LHCN-M2 (cell line): ENCODE data around the gene KANK2. TPM values are rescaled to one million over a fixed set of nuclear protein-coding genes. Genes with fewer than 3 reads are reported as not detected.

Experiments used
- DNase-seq: peaks from one replicate; pipeline ENCODE4 v3.0.0-alpha.2; 2012; ENCODE audit warnings: low read depth
- total RNA-seq: library from RNA; depleted of rRNA; stranded (reverse); fragments of >200 nt; gene quantifications from 2 replicates; pipeline ENCODE4 v1.2.3, GENCODE V29; 2014

The KANK2 gene
- total RNA-seq, 1 experiment from 2014 or later = 345 TPM

- no peak for DNase-seq
These were observed 29.4 kb upstream of the KANK2 start for GRCh38 chr19:11226716-11227166.

GRCh38 chr19:11225815-11226214, 28.5 kb upstream of the KANK2 start:
- no peak for DNase-seq

GRCh38 chr19:11225172-11225571, 27.8 kb upstream of the KANK2 start:
- DNase-seq = no peak

GRCh38 chr19:11224429-11224828, 27.1 kb upstream of the KANK2 start:
- DNase-seq = no peak

- DNase-seq = no peak
These were observed 25.9 kb upstream of the KANK2 start for GRCh38 chr19:11223200-11223599.

GRCh38 chr19:11221082-11221598, 23.8 kb upstream of the KANK2 start:
- DNase-seq = no peak

GRCh38 chr19:11214387-11214786, 17.0 kb upstream of the KANK2 start:
- DNase-seq = no peak

- no peak for DNase-seq
These were observed 13.2 kb upstream of the KANK2 start for GRCh38 chr19:11210656-11210928.

- no peak for DNase-seq
These were observed 12.7 kb upstream of the KANK2 start for GRCh38 chr19:11209839-11210655.

- no peak for DNase-seq
These were observed 11.5 kb upstream of the KANK2 start for GRCh38 chr19:11208561-11209471.

- DNase-seq = no peak
These were observed 8.7 kb upstream of the KANK2 start for GRCh38 chr19:11205939-11206570.

GRCh38 chr19:11204943-11205349, 7.6 kb upstream of the KANK2 start:
- peak; percentile 68 for DNase-seq

GRCh38 chr19:11204076-11204602, 6.8 kb upstream of the KANK2 start:
- DNase-seq = no peak

- peak; percentile 92 for DNase-seq
These were observed 6.1 kb upstream of the KANK2 start for GRCh38 chr19:11203194-11204075.

GRCh38 chr19:11202488-11203193, 5.3 kb upstream of the KANK2 start:
- no peak for DNase-seq

- no peak for DNase-seq
These were observed 4.4 kb upstream of the KANK2 start for GRCh38 chr19:11201791-11202190.

GRCh38 chr19:11200931-11201330, 3.6 kb upstream of the KANK2 start:
- DNase-seq = no peak

- DNase-seq = no peak
These were observed 2.8 kb upstream of the KANK2 start for GRCh38 chr19:11200015-11200574.

GRCh38 chr19:11199517-11199916, 2.2 kb upstream of the KANK2 start:
- DNase-seq = no peak
